Measurements from ENCODE around the gene NELFB.

- no peak for TF ChIP-seq POLR2A (IDR thresholded peaks at IDR 0.05)
- no peak for TF ChIP-seq POLR2AphosphoS5 (IDR thresholded peaks at IDR 0.05)
Measured at GRCh38 chr9:137319011-137319738, 64.0 kb downstream of the NELFB start.

All from transverse colon (tissue), 3 donors.